Activated CD8-positive, alpha-beta memory T cell treated with anti-CD3 and anti-CD28 coated beads, Interleukin-2, amount 10 ng/mL, durations not matched to agents 7 days and 5 days (primary cell): ENCODE measurements around the gene GPER1. TPM values are rescaled to one million over a fixed set of nuclear protein-coding genes. Genes with fewer than 3 reads are reported as not detected.
"Not testable (repeated sequence)": the region's sequence is repeated elsewhere in the genome, so short reads cannot be mapped to it uniquely, and the experiment has no call there.

Experiments
- ATAC-seq: fragments of 150-1000 bp; cut with Tn5 transposase; one replicate; pipeline ENCODE4 v1.10.0; 2021; ENCODE audit warnings: moderate library complexity
- CTCF ChIA-PET: fragments of 350-600 bp; sonication (Branson Sonifier 250); formaldehyde crosslinking; loops from one replicate; lab custom pipeline; 2021; ENCODE audit warnings: antibody characterized with exemption; lab: Charles Lee
- DNase-seq: peaks from one replicate; pipeline ENCODE4 v3.0.0-alpha.2; 2020
- H3K27ac Mint-ChIP-seq: one replicate; pipeline ENCODE4 v1.8.0; 2021; ENCODE audit warnings: mild to moderate bottlenecking, mixed read lengths
- H3K27me3 Mint-ChIP-seq: one replicate; pipeline ENCODE4 v1.8.0; 2021; ENCODE audit warnings: mixed read lengths
- H3K36me3 Mint-ChIP-seq: one replicate; pipeline ENCODE4 v1.8.0; 2021; ENCODE audit warnings: mild to moderate bottlenecking, mixed read lengths
- H3K4me1 Mint-ChIP-seq: one replicate; pipeline ENCODE4 v1.8.0; 2021; ENCODE audit warnings: mixed read lengths
- H3K4me3 Mint-ChIP-seq: one replicate; pipeline ENCODE4 v1.8.0; 2021; ENCODE audit warnings: mild to moderate bottlenecking, moderate library complexity, mixed read lengths
- H3K9me3 Mint-ChIP-seq: one replicate; pipeline ENCODE4 v1.8.0; 2022; ENCODE audit warnings: low read depth, mixed read lengths
- total RNA-seq, 2 experiments: library from RNA; stranded (reverse); gene quantifications; one replicate each; pipeline ENCODE4 v1.2.3, GENCODE V29; 2021

Gene GPER1
- not detected for total RNA-seq

GRCh38 chr7:1087952-1088920, at the start of gene GPER1:
GPER1 (plus strand) TSS chr7:1088113; CDS start chr7:1091729, 3,616 bp downstream.
- H3K36me3 Mint-ChIP-seq = no peaks in the 10 kb centered on the region
- H3K27ac Mint-ChIP-seq = no peak within 1 kb of the TSS
- peaks cover 7% of the 10 kb centered on the region for H3K4me1 Mint-ChIP-seq
- peak within 1 kb of the TSS; percentile 56 for H3K4me3 Mint-ChIP-seq
- DNase-seq (no peak), ATAC-seq (no peak)
- CTCF ChIA-PET = interaction anchor here (1.2 to 5.6 kb wide), 6 partner anchors 11 to 95 kb away, joined by 3 to 69 read pairs (median 12); no protein-coding TSS in a partner anchor
- peaks cover 6% of the 10 kb centered on the region for H3K27me3 Mint-ChIP-seq
- no peaks in the 10 kb centered on the region for H3K9me3 Mint-ChIP-seq

- DNase-seq, H3K36me3 Mint-ChIP-seq, H3K4me3 Mint-ChIP-seq, H3K9me3 Mint-ChIP-seq, H3K27ac Mint-ChIP-seq, CTCF ChIA-PET, H3K27me3 Mint-ChIP-seq, ATAC-seq: not testable (repeated sequence)
- H3K4me1 Mint-ChIP-seq = peaks cover 30% of the 10 kb centered on the region
Measured at GRCh38 chr7:1040233-1040632, 47.7 kb upstream of the GPER1 start.

- H3K4me3 Mint-ChIP-seq = no peak overlapping the region
- CTCF ChIA-PET = no interaction called here
- no peak overlapping the region for H3K27ac Mint-ChIP-seq
- no peaks in the 10 kb centered on the region for H3K27me3 Mint-ChIP-seq
- DNase-seq (no peak), ATAC-seq (no peak)
- no peaks in the 10 kb centered on the region for H3K9me3 Mint-ChIP-seq
- peaks cover 35% of the 10 kb centered on the region for H3K4me1 Mint-ChIP-seq
- no peaks in the 10 kb centered on the region for H3K36me3 Mint-ChIP-seq
Measured at GRCh38 chr7:1040790-1041189, 47.1 kb upstream of the GPER1 start.

- no peaks in the 10 kb centered on the region for H3K9me3 Mint-ChIP-seq
- no peaks in the 10 kb centered on the region for H3K36me3 Mint-ChIP-seq
- no peak for ATAC-seq
- H3K4me3 Mint-ChIP-seq = no peak overlapping the region
- H3K27ac Mint-ChIP-seq = no peak overlapping the region
- H3K27me3 Mint-ChIP-seq = no peaks in the 10 kb centered on the region
- CTCF ChIA-PET = interaction anchor here (0.7 to 6.9 kb wide), 4 partner anchors 14 to 142 kb away, joined by 3 to 58 read pairs (median 4); no protein-coding TSS in a partner anchor
- DNase-seq = peak; percentile 59
- H3K4me1 Mint-ChIP-seq = peaks cover 45% of the 10 kb centered on the region
Measured at GRCh38 chr7:1041551-1042491, 46.1 kb upstream of the GPER1 start.

GRCh38 chr7:1042492-1042833, 45.5 kb upstream of the GPER1 start:
- DNase-seq (no peak), ATAC-seq (no peak)
- H3K4me3 Mint-ChIP-seq = no peak overlapping the region
- H3K36me3 Mint-ChIP-seq = no peaks in the 10 kb centered on the region
- no peaks in the 10 kb centered on the region for H3K9me3 Mint-ChIP-seq
- H3K27me3 Mint-ChIP-seq = no peaks in the 10 kb centered on the region
- H3K4me1 Mint-ChIP-seq = peaks cover 51% of the 10 kb centered on the region
- CTCF ChIA-PET = interaction anchor here (0.7 to 6.9 kb wide), 4 partner anchors 15 to 141 kb away, joined by 3 to 58 read pairs (median 4); no protein-coding TSS in a partner anchor
- no peak overlapping the region for H3K27ac Mint-ChIP-seq

- Mint-ChIP-seq H3K27me3 (no peaks in the 10 kb centered on the region), H3K4me3 (peak overlapping the region; percentile 68), H3K27ac (peak overlapping the region; percentile 82), H3K36me3 (no peaks in the 10 kb centered on the region), H3K4me1 (peaks cover 60% of the 10 kb centered on the region), H3K9me3 (no peaks in the 10 kb centered on the region)
- ATAC-seq = no peak
- CTCF ChIA-PET = interaction anchor here (0.8 to 6.9 kb wide), 10 partner anchors 10 to 125 kb away, joined by 3 to 58 read pairs (median 7); no protein-coding TSS in a partner anchor
- DNase-seq = no peak
Measured at GRCh38 chr7:1043552-1044188, 44.2 kb upstream of the GPER1 start.

- CTCF ChIA-PET = interaction anchor here (0.6 to 6.9 kb wide), 15 partner anchors 10 to 169 kb away, joined by 3 to 58 read pairs (median 4); partner anchors contain the start of gene GET4
- Mint-ChIP-seq H3K4me1 (peaks cover 67% of the 10 kb centered on the region), H3K9me3 (no peaks in the 10 kb centered on the region), H3K4me3 (peak within 1 kb of the TSS; percentile 77), H3K27me3 (no peaks in the 10 kb centered on the region), H3K27ac (peak within 1 kb of the TSS; percentile 82), H3K36me3 (no peaks in the 10 kb centered on the region)
- peak; percentile 93 for ATAC-seq
- peak; percentile 93 for DNase-seq
Measured at GRCh38 chr7:1044189-1045068, 43.5 kb upstream of the GPER1 start, which contains the start of gene GPR146. GPR146 (plus strand) TSS chr7:1044546; CDS start chr7:1057516, 12,970 bp downstream.

GRCh38 chr7:1045069-1046063, 42.5 kb upstream of the GPER1 start:
- CTCF ChIA-PET = interaction anchor here (0.6 to 6.9 kb wide), 13 partner anchors 9 to 170 kb away, joined by 3 to 58 read pairs (median 4); partner anchors contain the start of gene GET4
- ATAC-seq (no peak), DNase-seq (no peak)
- H3K36me3 Mint-ChIP-seq = no peaks in the 10 kb centered on the region
- no peaks in the 10 kb centered on the region for H3K27me3 Mint-ChIP-seq
- H3K9me3 Mint-ChIP-seq = no peaks in the 10 kb centered on the region
- H3K4me1 Mint-ChIP-seq = peaks cover 74% of the 10 kb centered on the region
- peak overlapping the region; percentile 5 for H3K27ac Mint-ChIP-seq
- H3K4me3 Mint-ChIP-seq = peak overlapping the region; percentile 77

- no peak overlapping the region for H3K27ac Mint-ChIP-seq
- peak; percentile 59 for DNase-seq
- CTCF ChIA-PET = interaction anchor here (1.6 to 6.9 kb wide), 3 partner anchors 18 to 53 kb away, joined by 5 to 58 read pairs (median 46); no protein-coding TSS in a partner anchor
- H3K27me3 Mint-ChIP-seq = no peaks in the 10 kb centered on the region
- H3K9me3 Mint-ChIP-seq = no peaks in the 10 kb centered on the region
- peaks cover 68% of the 10 kb centered on the region for H3K4me1 Mint-ChIP-seq
- no peaks in the 10 kb centered on the region for H3K36me3 Mint-ChIP-seq
- ATAC-seq = no peak
- no peak overlapping the region for H3K4me3 Mint-ChIP-seq
Measured at GRCh38 chr7:1046722-1047679, 40.9 kb upstream of the GPER1 start.
